Prostate gland (tissue), 2 donors: ENCODE results near the gene MEGF10. TPM values are rescaled to one million over a fixed set of nuclear protein-coding genes. Genes with fewer than 3 reads are reported as not detected.

Source experiments
- DNase-seq: peaks from one replicate; pipeline ENCODE4 v3.0.0-alpha.2; 2019; ENCODE audit warnings: low spot score
- H3K27ac ChIP-seq, 2 donors: fragments of 200-600 bp; sonication (generic); 2 replicates each; pipeline ENCODE4 v1.5.1; 2017 to 2019
- H3K27me3 ChIP-seq: fragments of 200-600 bp; sonication (generic); replicated peaks from 2 replicates; pipeline ENCODE4 v1.5.1; 2019; ENCODE audit not compliant: insufficient read depth
- H3K36me3 ChIP-seq, 2 donors: fragments of 200-600 bp; sonication (generic); 1 replicate in 1 of 2; 2 replicates in 1 of 2; pipeline versions ENCODE4 v1.5.1 to v1.8.1; 2017 to 2019
- H3K4me1 ChIP-seq: fragments of 200-600 bp; sonication (generic); replicated peaks from 2 replicates; pipeline ENCODE4 v1.5.1; 2019
- H3K4me3 ChIP-seq, 2 donors: fragments of 200-600 bp; sonication (generic); 2 replicates each; pipeline ENCODE4 v1.5.1; 2017 to 2019
- H3K9me3 ChIP-seq: fragments of 200-600 bp; sonication (generic); 2 replicates; pipeline ENCODE4 v1.5.1; 2017
- CTCF ChIP-seq, 4 experiments: fragments of 200-600 bp in 2 of 4; fragments of 450-650 bp in 2 of 4; sonication (generic) in 2 of 4; IDR thresholded peaks; 1 replicate in 3 of 4; 2 replicates in 1 of 4; pipeline ENCODE4 v1.5.1; 2016 to 2019; ENCODE audit warnings: antibody characterized with exemption in 4 of 4, mild to moderate bottlenecking in 2 of 4, moderate library complexity in 2 of 4
- POLR2A ChIP-seq: fragments of 450-650 bp; IDR thresholded peaks from one replicate; pipeline ENCODE4 v1.6.1; 2016; ENCODE audit warnings: antibody characterized with exemption, mild to moderate bottlenecking
- POLR2AphosphoS5 ChIP-seq: sonication (generic); formaldehyde crosslinking; IDR thresholded peaks from one replicate; pipeline ENCODE4 v1.6.1; 2017; ENCODE audit warnings: antibody characterized with exemption
- WGBS: methylation state at CpG from one replicate; pipeline ENCODE4 v1.1.5; 2018; 5-methylcytosine and 5-hydroxymethylcytosine counted together
- intact Hi-C: fragments of 100-400 bp; cut with DNase I; formaldehyde crosslinking; loops from one replicate; pipeline ENCODE4 v1.14.2; 2022
- total RNA-seq, 2 donors: library from RNA; depleted of rRNA; stranded (reverse); fragments of >200 nt; gene quantifications; one replicate each; pipeline ENCODE4 v1.1.0, GENCODE V29; 2016

Gene MEGF10
- total RNA-seq, 2 donors from 2014 or later, result 0.77 to 7.9 TPM

- Histone ChIP-seq H3K36me3 (no peaks in the 10 kb centered on the region), H3K4me1 (no peaks in the 10 kb centered on the region), H3K4me3 (no peak overlapping the region), H3K9me3 (no peaks in the 10 kb centered on the region), H3K27me3 (no peaks in the 10 kb centered on the region), H3K27ac (no peak overlapping the region)
- intact Hi-C loops, result no loop called here
- TF ChIP-seq POLR2A, result no peak
- TF ChIP-seq POLR2AphosphoS5, result no peak
- no peak for TF ChIP-seq CTCF (IDR thresholded peaks at IDR 0.05)
- no peak for DNase-seq
- 84% methylated on average over 4 of the region's 4 CpGs for WGBS
These were observed 162.0 kb downstream of the MEGF10 start for GRCh38 chr5:127452626-127453025.

DNA sequence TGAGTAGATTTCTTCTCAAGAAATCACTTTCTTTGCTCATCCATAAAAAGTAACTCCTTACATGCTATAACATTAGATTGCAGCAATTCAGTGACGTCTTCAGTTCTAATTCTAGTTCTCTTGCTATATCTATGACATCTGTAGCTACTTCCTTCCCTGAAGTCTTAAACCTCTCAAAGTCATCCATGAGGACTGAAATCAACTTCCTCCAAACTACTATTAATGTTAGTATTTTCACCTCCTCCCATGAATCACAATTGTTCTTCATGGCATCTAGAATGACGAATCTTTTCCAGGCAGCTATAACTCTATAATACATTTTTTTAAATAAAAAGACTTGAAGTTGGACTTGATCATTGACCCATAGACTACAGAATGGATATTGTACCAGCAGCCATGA is 180.6 kb downstream of the MEGF10 start:
- WGBS, result 89% methylated on average over 2 of the region's 2 CpGs
- no peak for DNase-seq
- TF ChIP-seq POLR2AphosphoS5 (no peak), CTCF (IDR thresholded peaks at IDR 0.05) (no peak), POLR2A (no peak)
- Histone ChIP-seq H3K4me3 (no peak overlapping the region), H3K27me3 (no peaks in the 10 kb centered on the region), H3K9me3 (no peaks in the 10 kb centered on the region), H3K4me1 (no peaks in the 10 kb centered on the region), H3K36me3 (no peaks in the 10 kb centered on the region), H3K27ac (no peak overlapping the region)
- intact Hi-C loops, result no loop called here

- no peak overlapping the region for H3K4me3 ChIP-seq
- H3K4me1 ChIP-seq, result no peaks in the 10 kb centered on the region
- H3K36me3 ChIP-seq, result no peaks in the 10 kb centered on the region
- intact Hi-C loops, result no loop called here
- H3K27me3 ChIP-seq, result no peaks in the 10 kb centered on the region
- TF ChIP-seq CTCF (IDR thresholded peaks at IDR 0.05) (no peak), POLR2AphosphoS5 (no peak), POLR2A (no peak)
- no peak overlapping the region for H3K27ac ChIP-seq
- H3K9me3 ChIP-seq, result no peaks in the 10 kb centered on the region
- DNase-seq, result no peak
- WGBS, result 97% methylated on average over 3 of the region's 3 CpGs
These were observed 182.1 kb downstream of the MEGF10 start for GRCh38 chr5:127472700-127473099.

- intact Hi-C loops, result no loop called here
- Histone ChIP-seq H3K36me3 (no peaks in the 10 kb centered on the region), H3K9me3 (no peaks in the 10 kb centered on the region), H3K27me3 (no peaks in the 10 kb centered on the region), H3K4me3 (no peak overlapping the region), H3K27ac (no peak overlapping the region), H3K4me1 (no peaks in the 10 kb centered on the region)
- 85% methylated on average over 4 of the region's 4 CpGs for WGBS
- TF ChIP-seq POLR2A (no peak), CTCF (IDR thresholded peaks at IDR 0.05) (no peak)
- no peak for DNase-seq
These were observed 195.9 kb downstream of the MEGF10 start for GRCh38 chr5:127486471-127486870.

DNA sequence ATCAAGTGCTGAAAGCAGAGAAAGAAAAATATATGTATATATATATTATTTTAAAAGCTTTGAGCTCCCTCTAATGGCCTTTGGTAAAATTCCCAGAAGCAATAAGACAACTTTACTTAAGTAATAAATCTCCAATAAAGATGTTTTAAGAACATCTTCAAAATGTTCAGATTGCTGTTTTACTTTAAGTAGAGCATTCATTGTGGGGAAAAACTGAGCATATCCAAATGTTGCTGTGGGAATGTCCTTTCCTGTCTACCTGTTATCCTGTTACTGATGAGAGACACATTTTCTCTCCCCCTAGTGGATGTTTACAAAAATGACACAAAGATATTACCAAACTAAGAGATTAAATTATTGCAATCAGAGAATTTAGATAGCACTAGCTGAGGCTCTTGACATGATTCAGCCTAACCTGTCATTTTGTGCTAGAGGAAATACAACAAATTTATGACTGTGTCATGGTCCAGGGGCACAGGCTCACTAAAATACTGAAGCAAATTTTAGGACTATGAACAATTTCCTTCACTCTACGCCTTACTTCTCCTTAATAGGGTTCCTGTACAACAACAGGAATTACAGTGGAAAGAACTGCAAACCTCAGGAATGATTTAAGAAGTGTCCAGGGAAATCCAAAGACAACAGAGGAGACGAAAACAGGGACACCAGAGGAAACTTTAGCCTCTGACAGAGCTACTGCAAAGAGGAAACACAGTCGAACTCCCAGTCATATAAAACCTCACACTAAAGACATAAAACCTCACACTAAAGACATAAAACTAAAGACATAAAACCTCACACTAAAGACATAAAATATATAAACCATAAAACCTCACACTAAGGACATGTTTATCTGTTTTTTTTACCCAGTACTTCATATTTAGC is 202.5 kb downstream of the MEGF10 start:
- DNase-seq, result no peak
- intact Hi-C loops, result loop anchor here (2.0 kb wide), 1 partner anchor 202 kb away; the partner anchor contains the start of gene MEGF10
- Histone ChIP-seq H3K4me3 (no peak overlapping the region), H3K27ac (no peak overlapping the region), H3K27me3 (no peaks in the 10 kb centered on the region), H3K36me3 (no peaks in the 10 kb centered on the region), H3K4me1 (no peaks in the 10 kb centered on the region), H3K9me3 (no peaks in the 10 kb centered on the region)
- TF ChIP-seq POLR2A (no peak), POLR2AphosphoS5 (peak; percentile 10), CTCF (IDR thresholded peaks at IDR 0.05) (peak; percentile 55 to 87 (median 74))
- 68% methylated on average over 3 of the region's 3 CpGs for WGBS
